ENCODE data around the gene ATAD3A.
"Not testable (repeated sequence)": the region's sequence is repeated elsewhere in the genome, so short reads cannot be mapped to it uniquely, and the experiment has no call there.

- not testable (repeated sequence) for TF ChIP-seq OSR1 (CRISPR knock-in tag; IDR thresholded peaks at IDR 0.05); PATZ1 (CRISPR knock-in tag; IDR thresholded peaks at IDR 0.05; ENCODE audit: borderline replicate concordance); ZNF8 (CRISPR knock-in tag; IDR thresholded peaks at IDR 0.05); ZC3H10 (CRISPR knock-in tag; IDR thresholded peaks at IDR 0.05); TOX (CRISPR knock-in tag; IDR thresholded peaks at IDR 0.05; ENCODE audit: borderline replicate concordance)
These were observed 3.0 kb upstream of the ATAD3A start for GRCh38 chr1:1508775-1509464.
